OCI-LY1 (cell line): ENCODE data around the gene SIX1.

Experiments used
- H2AFZ ChIP-seq: fragments of 200-600 bp; sonication (generic), shearing (Covaris generic); 2 replicates; pipeline ENCODE4 v1.6.0; 2014; ENCODE audit warnings: antibody characterized with exemption, mild to moderate bottlenecking, low read length
- H3F3A ChIP-seq: fragments of 200-600 bp; sonication (generic), shearing (Covaris generic); 2 replicates; pipeline ENCODE4 v1.6.0; 2014; ENCODE audit warnings: mild to moderate bottlenecking, antibody characterized with exemption, low read length, moderate library complexity; ENCODE audit not compliant: insufficient read depth
- H3K27ac ChIP-seq: fragments of 200-600 bp; sonication (generic); 2 replicates; pipeline ENCODE4 v1.5.1; 2014; ENCODE audit warnings: low read length, mixed run types, mild to moderate bottlenecking, low read depth; ENCODE audit not compliant: poor library complexity, severe bottlenecking
- H3K27me3 ChIP-seq: fragments of 200-600 bp; sonication (generic); 2 replicates; pipeline ENCODE4 v1.6.0; 2014; ENCODE audit warnings: antibody characterized with exemption, mild to moderate bottlenecking, low read length, moderate library complexity; ENCODE audit not compliant: insufficient read depth
- H3K36me3 ChIP-seq: fragments of 200-600 bp; sonication (generic); 2 replicates; pipeline ENCODE4 v1.6.1; 2014; ENCODE audit warnings: mild to moderate bottlenecking, antibody characterized with exemption, low read length, moderate library complexity, mixed read lengths; ENCODE audit not compliant: insufficient read depth
- H3K4me1 ChIP-seq: fragments of 200-600 bp; sonication (generic); 2 replicates; pipeline ENCODE4 v1.5.1; 2014; ENCODE audit warnings: mild to moderate bottlenecking, low read length, moderate library complexity; ENCODE audit not compliant: insufficient read depth, severe bottlenecking
- H3K4me2 ChIP-seq: fragments of 200-600 bp; sonication (generic), shearing (Covaris generic); 2 replicates; pipeline ENCODE4 v1.6.1; 2014; ENCODE audit warnings: low read length
- H3K4me3 ChIP-seq: fragments of 200-600 bp; sonication (generic); 2 replicates; pipeline ENCODE4 v1.5.1; 2014; ENCODE audit warnings: low read length, low read depth, mild to moderate bottlenecking, mixed read lengths; ENCODE audit not compliant: poor library complexity, severe bottlenecking
- H3K79me2 ChIP-seq: fragments of 200-600 bp; shearing (Covaris generic); 2 replicates; pipeline ENCODE4 v1.6.1; 2016; ENCODE audit warnings: mixed run types, low read length, mixed read lengths; ENCODE audit not compliant: insufficient read depth
- H3K9ac ChIP-seq: fragments of 200-600 bp; sonication (generic), shearing (Covaris generic); 2 replicates; pipeline ENCODE4 v1.6.1; 2014; ENCODE audit warnings: mild to moderate bottlenecking, low read length, mixed read lengths
- H3K9me2 ChIP-seq: fragments of 200-600 bp; sonication (generic), shearing (Covaris generic); 2 replicates; pipeline ENCODE4 v1.6.1; 2014; ENCODE audit warnings: low read depth, mild to moderate bottlenecking, low read length, mixed read lengths
- H3K9me3 ChIP-seq: fragments of 200-600 bp; shearing (Covaris generic); 2 replicates; pipeline ENCODE4 v1.6.1; 2014; ENCODE audit warnings: low read length, mixed read lengths
- H4K20me1 ChIP-seq: fragments of 200-600 bp; sonication (generic), shearing (Covaris generic); 2 replicates; pipeline ENCODE4 v1.6.0; 2016; ENCODE audit warnings: mild to moderate bottlenecking, low read length; ENCODE audit not compliant: insufficient read depth
- CTCF ChIP-seq: fragments of 200-600 bp; sonication (generic), shearing (Covaris generic); IDR thresholded peaks from 2 replicates; pipeline ENCODE4 v1.5.1; 2017; ENCODE audit warnings: mild to moderate bottlenecking, antibody characterized with exemption, low read length, moderate library complexity, mixed read lengths
- EZH2 ChIP-seq: fragments of 200-600 bp; sonication (generic), shearing (Covaris generic); IDR thresholded peaks from 2 replicates; pipeline ENCODE4 v1.8.0; 2017; ENCODE audit warnings: borderline replicate concordance, mixed run types, mild to moderate bottlenecking, antibody characterized with exemption, low read length, moderate library complexity, mixed read lengths

SIX1 gene

DNA sequence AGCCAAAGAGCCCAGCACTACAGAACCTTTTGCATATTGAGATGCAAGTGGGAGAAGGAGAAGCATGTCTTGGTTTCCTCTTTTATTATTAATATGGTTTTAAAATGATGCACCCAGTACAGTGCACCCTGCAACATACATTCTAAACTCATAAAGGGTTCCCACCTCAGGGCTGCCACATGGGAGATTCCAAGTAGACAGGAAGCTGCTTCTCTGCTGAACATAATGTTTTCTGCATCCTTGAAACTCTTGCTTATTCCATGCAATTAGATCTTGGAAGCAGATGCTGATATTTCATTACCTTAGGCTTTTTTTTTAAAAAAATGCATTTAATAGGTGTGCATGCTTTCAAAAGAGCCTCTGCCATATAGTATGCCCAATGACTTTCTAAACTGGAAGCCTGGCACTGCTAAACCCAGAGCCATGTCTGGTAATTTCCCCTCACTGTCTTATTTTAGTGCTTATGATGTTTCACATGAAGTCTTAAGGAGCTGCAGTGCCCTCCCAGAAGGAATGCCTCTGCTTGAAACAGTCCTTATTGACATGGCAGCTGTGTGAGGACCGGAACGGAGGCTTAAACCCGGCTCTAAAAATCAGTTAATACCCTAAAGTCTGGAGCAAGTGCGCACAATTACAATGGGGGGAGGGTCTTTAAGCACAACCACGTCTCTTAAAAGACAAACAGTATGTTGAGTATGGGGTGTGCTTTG, 2.0 kb upstream of the SIX1 start:
- H3F3A ChIP-seq: no peaks in the 10 kb centered on the region
- no peaks in the 10 kb centered on the region for H3K79me2 ChIP-seq
- H3K27me3 ChIP-seq: peaks cover 13% of the 10 kb centered on the region; the same call in 1 of the 2 replicates
- no peaks in the 10 kb centered on the region for H4K20me1 ChIP-seq
- no peak for TF ChIP-seq EZH2
- no peak for TF ChIP-seq CTCF
- H3K4me3 ChIP-seq: no peak overlapping the region
- H3K27ac ChIP-seq: no peak overlapping the region
- H2AFZ ChIP-seq: no peak overlapping the region
- H3K9me3 ChIP-seq: no peaks in the 10 kb centered on the region
- H3K36me3 ChIP-seq: no peaks in the 10 kb centered on the region
- H3K9ac ChIP-seq: no peak overlapping the region
- no peaks in the 10 kb centered on the region for H3K9me2 ChIP-seq
- peaks cover 22% of the 10 kb centered on the region for H3K4me1 ChIP-seq
- H3K4me2 ChIP-seq: no peak overlapping the region

GRCh38 chr14:60650373-60650961, 1.2 kb upstream of the SIX1 start:
- H3K4me2 ChIP-seq: no peak overlapping the region
- no peak overlapping the region for H2AFZ ChIP-seq
- TF ChIP-seq CTCF (no peak), EZH2 (no peak)
- no peak overlapping the region for H3K27ac ChIP-seq
- peaks cover 13% of the 10 kb centered on the region; the same call in 1 of the 2 replicates for H3K27me3 ChIP-seq
- no peaks in the 10 kb centered on the region for H3K79me2 ChIP-seq
- H3K36me3 ChIP-seq: no peaks in the 10 kb centered on the region
- H3K4me1 ChIP-seq: peaks cover 18% of the 10 kb centered on the region
- H3K4me3 ChIP-seq: no peak overlapping the region
- H3K9me2 ChIP-seq: no peaks in the 10 kb centered on the region
- no peaks in the 10 kb centered on the region for H3K9me3 ChIP-seq
- no peak overlapping the region for H3K9ac ChIP-seq
- no peaks in the 10 kb centered on the region for H3F3A ChIP-seq
- H4K20me1 ChIP-seq: no peaks in the 10 kb centered on the region

GRCh38 chr14:60649875-60650372, 647 bp upstream of the SIX1 start:
- H3K27me3 ChIP-seq: peaks cover 13% of the 10 kb centered on the region; the same call in 1 of the 2 replicates
- H3F3A ChIP-seq: no peaks in the 10 kb centered on the region
- no peaks in the 10 kb centered on the region for H3K36me3 ChIP-seq
- H3K9ac ChIP-seq: no peak overlapping the region
- H3K9me3 ChIP-seq: no peaks in the 10 kb centered on the region
- TF ChIP-seq CTCF: no peak
- TF ChIP-seq EZH2: no peak
- peak overlapping the region; percentile 57 for H3K4me3 ChIP-seq
- peaks cover 18% of the 10 kb centered on the region for H3K4me1 ChIP-seq
- no peak overlapping the region for H2AFZ ChIP-seq
- H3K79me2 ChIP-seq: no peaks in the 10 kb centered on the region
- H4K20me1 ChIP-seq: no peaks in the 10 kb centered on the region
- no peak overlapping the region; the same call in 1 of the 2 replicates for H3K4me2 ChIP-seq
- H3K27ac ChIP-seq: no peak overlapping the region
- no peaks in the 10 kb centered on the region for H3K9me2 ChIP-seq
